ENCODE data around the gene CCDC30.
"Not testable (repeated sequence)": the region's sequence is repeated elsewhere in the genome, so short reads cannot be mapped to it uniquely, and the experiment has no call there.

CCDC30 gene

DNA sequence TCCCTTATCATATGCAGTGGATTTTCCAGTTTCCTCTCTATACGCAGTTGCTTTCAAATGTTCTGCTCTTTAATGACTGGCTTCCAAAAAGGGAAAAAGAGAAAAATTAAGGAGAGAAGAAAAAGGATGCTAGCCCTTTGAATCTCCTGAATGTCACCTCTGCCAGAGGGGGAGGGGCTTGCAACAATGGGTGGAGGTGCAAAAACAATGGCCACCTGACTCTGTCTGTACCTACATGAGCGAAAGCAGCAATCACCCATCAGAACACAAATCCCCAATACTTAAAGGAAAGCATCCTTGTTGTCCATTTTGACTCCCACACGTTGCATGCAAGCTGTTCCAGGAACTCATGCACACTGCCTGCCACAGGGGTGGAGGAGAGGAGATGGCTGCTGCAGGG, 61.2 kb downstream of the CCDC30 start:
- DNase-seq (ENCODE audit: low read depth in 2 of 2): no peak

DNA sequence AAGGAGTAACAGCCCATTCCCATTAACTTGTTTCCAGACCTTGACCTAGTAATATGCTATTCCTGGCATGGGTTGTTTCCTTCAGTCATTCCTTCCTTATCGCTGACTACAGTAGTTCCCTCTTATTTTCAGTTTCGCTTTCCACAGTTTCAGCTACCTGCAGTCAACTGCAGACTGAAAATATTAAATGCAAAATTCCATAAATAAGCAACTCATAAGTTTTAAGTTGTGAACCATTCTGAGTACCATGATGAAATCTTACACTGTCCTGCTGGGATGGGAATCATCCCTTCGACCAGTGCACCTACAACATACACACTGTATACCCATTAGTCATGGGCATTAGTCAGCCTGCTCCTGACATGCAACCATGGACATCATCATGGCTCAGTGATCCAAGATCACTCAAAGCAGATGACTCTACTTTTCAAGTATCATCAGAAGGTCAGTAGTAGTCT, 66.7 kb downstream of the CCDC30 start:
- no peak for DNase-seq (ENCODE audit: low read depth in 2 of 2)

DNA sequence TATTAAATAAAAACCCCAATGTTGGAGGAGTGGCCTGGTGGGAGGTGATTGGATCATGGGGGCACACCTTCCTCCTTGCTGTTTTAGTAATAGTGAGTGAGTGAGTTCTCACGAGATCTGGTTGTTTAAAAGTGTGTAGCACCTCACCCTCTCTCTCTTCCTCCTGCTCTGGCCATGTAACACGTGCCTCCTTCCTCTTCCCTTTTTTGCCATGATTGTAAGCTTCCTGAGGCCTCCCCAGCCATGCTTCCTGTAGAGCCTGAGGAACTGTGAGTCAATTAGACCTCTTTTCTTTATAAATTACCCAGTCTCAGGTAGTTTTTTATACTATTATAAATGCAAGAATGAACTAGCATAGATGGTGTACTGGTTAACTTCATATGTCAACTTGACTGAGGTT, 68.0 kb downstream of the CCDC30 start:
- no peak for DNase-seq (ENCODE audit: low read depth in 2 of 2)

DNA sequence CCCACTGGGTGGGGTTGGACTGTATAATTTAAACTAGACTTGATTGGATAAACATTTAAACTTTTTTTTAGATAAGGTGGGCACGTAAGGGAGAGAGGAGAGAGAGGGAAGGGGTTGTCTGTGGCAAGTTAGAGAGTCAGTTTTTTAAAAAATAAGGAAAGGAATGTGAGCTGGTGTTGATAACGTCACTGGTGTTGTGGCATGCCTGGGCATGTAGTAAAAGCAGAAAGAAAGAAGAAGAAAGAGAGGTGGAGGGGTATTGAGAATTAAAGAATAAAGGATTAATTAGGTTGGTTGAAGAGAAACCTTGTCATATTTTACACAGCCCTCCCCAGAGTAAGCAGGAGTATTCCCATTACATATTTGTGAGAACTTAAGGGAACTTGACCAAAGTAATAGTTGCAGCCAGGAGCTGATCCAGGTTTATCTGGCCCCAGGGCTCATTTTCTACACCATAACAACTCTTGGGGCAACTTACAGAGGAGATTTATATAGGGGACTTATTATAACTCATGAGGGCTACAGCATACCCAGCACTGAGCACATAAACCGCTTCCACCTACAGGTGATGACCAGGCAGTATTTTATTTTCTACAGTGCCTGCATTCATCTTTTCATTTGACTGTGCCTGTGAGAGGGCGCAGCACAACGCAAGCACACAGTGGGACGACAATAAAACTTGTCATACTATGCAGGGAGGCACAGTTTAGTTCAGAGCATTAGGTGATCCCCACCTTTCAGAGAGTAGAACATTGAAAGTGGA, 70.2 kb downstream of the CCDC30 start:
- no peak for DNase-seq (ENCODE audit: low read depth in 2 of 2)

DNA sequence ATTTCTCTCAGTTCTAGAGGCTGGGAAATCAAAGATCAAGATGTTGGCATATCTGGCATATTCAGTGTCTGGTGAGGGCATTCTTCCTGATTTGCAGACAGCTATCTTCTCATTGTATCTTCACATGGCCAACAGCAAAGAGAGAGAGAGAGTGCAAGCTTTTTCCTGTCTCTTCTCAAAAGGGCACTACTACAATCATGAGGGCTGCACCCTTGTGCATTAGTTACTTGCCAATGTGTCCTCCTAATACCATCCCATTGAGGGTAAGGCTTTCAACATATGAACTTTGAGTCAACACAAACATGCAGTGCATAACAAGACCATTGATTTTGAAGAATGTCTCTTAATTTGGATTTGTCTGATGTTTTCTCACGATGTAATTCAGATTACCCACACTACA, 78.0 kb downstream of the CCDC30 start:
- no peak for DNase-seq (ENCODE audit: low read depth in 2 of 2)

DNA sequence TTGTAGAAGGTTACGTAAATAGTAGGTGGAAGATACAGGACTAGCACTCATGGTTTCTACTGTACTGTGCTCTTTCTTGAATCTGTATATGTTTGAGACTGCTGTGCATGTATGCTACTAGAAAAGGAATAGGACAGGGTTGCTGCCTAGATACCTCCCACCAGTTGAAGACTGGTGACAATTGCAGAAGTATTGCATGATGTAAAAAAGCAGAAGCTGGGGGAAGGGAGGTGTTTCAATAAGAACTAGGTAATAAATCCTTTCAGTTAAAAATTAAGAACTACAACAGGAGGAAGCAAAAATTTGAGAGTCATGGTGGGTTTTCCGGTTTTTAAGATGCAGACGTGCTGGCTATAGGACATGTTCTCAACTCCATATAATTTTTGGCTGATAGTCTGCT, 88.1 kb downstream of the CCDC30 start:
- no peak for DNase-seq (ENCODE audit: low read depth in 2 of 2)

DNA sequence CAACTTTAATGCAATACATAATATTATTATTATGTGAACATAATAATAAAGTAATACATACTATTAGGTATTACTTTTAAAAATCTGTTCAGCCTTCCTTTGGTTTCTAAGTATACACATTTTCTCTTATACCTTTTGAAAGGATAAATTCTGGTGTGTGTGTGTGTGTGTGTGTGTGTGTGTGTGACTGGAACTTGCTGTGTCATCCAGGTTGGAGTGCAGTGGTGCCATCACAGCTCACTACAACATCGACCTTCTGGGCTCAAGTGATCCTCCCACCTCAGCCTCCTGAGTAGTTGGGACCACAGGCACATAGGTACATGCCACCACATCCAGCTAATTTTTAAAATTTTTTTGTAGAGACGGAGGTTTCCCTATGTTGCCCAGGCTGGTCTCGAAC, 88.5 kb downstream of the CCDC30 start:
- no peak for DNase-seq (ENCODE audit: low read depth in 2 of 2)

DNA sequence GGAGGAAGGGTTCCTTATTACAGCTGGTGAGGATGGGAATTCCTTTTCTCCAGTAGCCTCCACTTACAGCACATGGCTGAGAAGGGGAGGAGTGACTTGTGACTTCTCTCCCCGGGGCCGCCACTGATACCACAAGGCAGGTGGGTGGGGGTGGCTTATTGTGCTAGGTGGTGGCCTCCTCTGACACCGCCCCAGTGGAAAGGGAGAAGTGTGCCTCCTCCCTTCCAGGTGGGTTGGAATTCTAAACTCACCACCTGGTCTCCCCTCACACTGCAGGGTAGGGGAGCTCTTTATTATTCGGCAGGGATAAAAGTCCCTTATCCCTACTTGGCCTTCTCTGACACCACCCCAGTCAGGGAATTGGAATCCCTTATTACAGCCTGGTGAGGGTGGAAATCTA, 89.5 kb downstream of the CCDC30 start:
- DNase-seq (ENCODE audit: low read depth in 2 of 2): no peak

DNA sequence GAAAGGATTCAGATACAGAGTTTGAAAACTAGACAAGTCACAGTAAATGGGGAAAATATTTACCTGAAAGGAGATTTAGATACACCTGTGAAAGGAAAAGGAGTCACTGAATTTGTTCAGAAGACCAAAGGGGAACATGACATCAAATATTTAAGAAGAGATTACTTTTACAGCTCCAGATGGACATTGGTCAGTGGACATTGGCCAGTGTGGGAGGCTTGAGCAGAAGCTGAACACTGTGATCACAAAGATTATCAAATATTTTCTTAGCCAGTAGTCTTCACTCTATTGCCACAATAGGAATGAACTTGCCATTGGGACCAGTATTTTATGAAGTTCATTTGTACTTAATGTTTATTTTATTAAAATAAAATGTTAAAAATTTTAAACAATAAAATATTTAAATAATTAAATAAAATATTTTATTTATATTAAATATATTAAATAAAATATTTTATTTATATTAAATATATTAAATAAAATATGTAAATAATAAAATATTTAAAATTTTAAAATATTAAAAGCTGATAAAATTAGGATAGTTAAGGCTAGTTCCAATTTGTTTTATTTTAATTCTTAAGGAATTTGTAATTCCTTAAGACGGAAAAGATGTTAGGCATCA, 94.3 kb downstream of the CCDC30 start:
- no peak for DNase-seq (ENCODE audit: low read depth in 2 of 2)

DNA sequence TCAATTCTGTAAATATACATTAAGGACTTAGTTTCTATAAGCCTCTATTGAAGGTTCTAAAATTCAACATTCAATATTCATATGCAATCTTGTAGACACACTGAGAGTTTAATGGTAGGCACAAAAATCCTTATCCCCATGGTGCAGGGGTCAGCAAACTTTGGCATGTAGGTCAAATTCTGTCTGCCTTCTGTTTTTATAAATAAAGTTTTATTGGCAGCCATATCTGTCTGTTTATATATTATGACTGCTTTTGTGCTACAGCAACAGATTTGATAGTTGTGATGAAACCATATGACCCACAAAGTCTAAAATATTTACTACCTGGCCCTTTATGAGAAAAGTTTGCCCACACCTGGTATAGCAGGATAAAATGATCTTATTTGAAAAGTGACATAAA, 104.0 kb downstream of the CCDC30 start:
- no peak for DNase-seq (ENCODE audit: low read depth in 2 of 2)

DNA sequence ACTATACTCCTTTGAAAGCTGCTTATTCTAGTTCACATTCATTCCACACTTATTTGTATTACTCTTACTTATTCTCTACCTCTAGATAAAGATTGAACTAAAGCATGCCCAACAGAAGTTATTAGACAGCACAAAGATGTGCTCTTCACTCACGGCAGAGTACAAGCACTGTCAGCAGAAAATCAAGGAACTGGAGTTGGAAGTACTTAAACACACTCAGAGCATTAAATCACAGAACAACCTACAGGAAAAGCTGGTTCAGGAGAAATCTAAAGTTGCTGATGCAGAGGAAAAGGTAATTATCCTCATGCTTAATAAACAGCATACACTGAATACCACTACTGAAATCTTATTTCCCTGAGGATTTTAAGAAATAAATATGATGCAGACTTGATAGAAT, 113.8 kb downstream of the CCDC30 start:
- DNase-seq (ENCODE audit: low read depth in 2 of 2): no peak

DNA sequence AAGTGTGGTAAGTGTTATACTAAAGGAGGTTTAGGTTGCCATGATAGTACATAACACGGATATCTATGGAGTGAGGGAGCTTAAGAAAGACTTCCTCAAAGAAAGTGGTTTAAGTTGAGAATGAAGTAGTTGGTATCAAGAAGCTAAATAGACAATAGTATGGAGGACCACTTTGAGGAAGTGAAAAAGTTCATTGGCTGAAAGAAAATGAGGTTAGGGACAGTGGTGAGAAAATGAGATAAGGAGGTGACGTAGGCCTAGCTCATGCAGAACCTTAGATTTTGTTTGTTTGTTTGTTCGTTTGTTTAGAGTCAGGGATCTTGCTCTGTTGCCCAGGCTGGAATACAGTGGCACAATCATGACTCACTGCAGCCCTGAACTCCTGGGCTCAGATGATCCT, 122.9 kb downstream of the CCDC30 start:
- DNase-seq (ENCODE audit: low read depth in 2 of 2): no peak

DNA sequence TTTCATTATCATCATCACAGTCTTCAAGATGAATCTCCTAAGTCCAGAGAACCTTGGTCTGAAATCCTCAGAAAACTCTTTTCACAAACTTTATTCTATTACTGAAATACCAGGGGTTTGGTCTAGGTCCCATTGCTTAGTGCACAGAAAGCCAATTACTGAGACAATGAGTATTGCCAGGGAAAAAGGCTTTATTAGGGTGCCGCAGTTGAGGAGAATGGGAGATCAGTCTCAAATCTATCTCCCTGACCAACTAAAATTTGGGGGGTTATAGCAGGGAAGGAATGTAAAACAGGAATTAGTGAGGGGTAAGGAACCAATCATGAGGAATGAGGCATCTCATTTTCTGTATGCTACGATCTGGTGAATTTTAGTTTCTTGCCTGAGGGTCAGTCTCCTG, 124.7 kb downstream of the CCDC30 start:
- DNase-seq (ENCODE audit: low read depth in 2 of 2): no peak

DNA sequence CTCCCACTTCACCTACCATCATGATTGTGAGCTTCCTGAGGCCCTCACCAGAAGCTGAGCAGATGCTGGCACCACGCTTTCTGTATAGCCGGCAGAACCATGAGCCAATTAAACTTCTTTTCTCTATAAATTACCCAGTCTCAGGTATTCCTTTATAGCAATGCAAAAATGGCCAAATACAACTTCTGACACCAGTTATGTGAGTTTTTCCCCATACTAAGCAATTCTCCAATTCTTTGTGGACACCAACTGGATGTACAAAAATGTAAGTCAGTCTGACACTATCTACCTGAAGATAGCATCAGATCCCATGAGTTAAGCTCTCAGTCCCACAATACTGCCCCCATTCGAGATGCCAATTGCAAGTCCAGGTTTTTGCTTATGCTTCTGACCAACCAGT, 129.7 kb downstream of the CCDC30 start:
- DNase-seq (ENCODE audit: low read depth in 2 of 2): no peak

DNA sequence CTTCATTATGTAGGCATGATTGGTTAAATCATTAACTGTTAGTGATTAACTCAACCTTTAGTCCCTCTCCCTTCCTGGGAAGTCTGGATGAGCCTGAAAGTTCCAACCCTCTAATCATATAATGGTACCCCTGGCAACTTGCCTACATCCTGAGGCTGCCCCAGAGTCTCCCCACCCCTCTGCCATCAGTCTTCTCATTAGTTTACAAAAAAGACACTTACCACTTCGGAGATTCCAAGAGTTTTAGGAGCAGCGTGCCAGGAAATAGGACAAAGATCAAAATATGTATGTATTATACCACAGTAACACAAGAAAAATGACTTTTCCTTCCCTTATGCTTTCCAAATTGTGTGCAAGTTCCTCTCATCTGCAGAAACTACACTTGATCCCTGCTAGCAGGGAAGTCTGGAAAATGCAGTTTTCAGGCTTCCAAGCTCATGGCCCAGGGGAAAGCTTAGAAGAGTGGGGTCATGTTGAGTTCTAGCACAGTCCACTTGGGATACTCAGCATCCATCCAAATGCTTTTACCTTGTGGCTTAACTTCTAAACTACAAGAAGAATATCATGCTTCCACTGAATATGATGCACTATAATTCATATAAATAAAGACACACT, 130.5 kb downstream of the CCDC30 start:
- DNase-seq (ENCODE audit: low read depth in 2 of 2): no peak

DNA sequence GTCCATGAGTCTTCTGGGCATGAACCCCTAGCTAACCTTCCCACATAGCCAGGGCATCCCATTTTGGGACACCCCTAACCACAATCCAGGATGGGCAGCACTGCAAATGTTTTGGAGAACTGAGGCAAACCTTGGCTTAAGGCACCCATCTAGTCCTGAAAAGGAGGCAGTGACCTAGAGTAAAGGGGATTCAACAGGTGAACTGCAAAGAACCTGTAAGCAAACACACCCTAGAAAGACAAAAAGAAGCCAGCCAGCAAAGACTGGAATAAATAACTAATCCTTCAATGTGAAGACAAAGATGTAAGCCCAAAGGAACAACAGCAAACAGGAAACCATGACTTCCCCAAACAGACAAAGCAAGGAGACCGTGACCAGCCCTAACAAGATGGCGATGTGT, 138.4 kb downstream of the CCDC30 start:
- no peak for DNase-seq (ENCODE audit: low read depth in 2 of 2)

DNA sequence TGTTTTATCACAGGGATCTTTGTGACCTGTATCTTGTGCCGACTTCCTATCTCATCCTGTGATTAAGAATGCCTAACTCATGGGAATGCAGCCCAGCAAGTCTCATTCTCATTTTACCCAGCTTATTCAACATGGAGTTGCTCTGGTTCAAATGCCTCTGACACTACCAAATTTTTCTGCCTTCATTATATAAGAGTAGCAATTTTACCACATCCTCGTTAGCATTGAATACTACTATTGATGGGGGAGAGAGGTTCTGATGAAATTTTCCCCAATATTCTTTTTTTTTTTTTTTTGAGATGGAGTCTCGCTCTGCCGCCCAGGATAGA, 150.7 kb downstream of the CCDC30 start:
- no peak for DNase-seq (ENCODE audit: low read depth in 2 of 2)

DNA sequence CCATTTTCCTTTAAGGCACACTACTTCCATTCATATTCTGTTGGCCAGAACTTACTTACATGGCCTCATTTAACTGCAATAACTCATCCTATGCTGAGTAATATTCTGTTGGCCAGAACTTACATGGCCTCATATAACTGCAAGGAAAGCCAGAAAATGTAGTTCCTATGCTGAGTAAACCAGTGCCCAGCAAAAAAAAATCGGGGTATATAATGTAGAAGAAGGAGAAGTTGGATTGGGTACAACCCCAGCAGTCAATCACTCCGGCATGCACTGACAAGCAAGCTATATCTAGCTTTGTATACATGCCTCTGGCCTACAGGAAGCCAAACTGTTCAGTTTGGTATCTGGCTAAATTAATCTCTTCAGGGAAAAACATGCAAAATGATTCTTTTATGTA, 155.8 kb downstream of the CCDC30 start:
- no peak for DNase-seq (ENCODE audit: low read depth in 2 of 2)

DNA sequence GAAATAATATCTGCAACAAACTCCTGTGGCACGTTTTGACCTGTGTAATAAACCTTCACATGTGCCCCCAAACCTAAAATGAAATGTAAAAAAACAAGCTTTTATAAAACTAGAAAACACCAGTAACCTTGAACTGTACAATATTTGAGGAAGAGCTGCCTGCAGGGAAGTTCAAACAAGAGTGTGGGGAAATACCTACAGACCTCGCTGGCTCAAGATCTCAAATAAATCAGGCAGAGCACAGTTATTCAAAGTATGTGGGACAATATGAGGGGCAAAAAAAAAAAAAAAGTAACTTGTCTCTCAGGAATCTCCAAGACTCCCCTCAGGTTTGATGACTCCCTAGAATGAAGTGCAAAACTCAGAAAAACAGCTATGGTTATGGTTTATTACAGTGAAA, 157.2 kb downstream of the CCDC30 start:
- DNase-seq (ENCODE audit: low read depth in 2 of 2): no peak

DNA sequence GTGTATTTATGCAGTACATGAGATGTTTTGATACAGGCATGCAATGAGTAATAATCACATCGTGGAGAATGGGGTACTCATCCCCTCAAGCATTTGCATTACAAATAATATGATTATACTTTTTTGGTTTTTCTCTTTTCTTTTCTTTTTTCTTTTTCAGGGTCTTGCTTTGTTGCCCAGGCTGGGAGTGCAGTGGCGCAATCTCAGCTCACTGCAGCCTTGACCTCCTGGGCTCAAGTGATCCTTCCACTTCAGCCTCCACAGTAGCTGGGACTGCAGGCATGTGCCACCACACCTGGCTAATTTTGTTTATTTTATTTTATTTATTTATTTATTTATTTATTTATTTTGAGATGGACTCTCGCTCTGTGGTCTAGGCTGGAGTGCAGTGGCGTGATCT, 158.1 kb downstream of the CCDC30 start:
- DNase-seq (ENCODE audit: low read depth in 2 of 2): not testable (repeated sequence)

DNA sequence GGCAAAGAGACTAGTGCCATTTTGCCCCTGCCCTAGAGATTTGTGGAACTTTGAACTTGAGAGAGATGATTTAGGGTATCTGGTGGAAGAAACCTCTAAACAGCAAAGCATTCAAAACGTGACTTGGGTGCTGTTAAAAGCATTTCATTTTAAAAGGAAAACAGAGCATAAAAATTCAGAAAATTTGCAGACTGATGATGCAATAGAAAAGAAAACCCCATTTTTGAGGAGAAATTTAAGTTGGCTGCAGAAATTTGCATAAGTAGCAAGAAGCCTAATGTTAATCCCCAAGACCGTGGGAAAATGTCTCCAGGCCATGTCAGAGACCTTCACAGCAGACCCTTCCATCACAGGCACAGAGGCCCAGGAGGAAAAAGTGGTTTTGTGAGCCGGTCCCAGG, 164.1 kb downstream of the CCDC30 start:
- not testable (repeated sequence) for DNase-seq (ENCODE audit: low read depth in 2 of 2)

DNA sequence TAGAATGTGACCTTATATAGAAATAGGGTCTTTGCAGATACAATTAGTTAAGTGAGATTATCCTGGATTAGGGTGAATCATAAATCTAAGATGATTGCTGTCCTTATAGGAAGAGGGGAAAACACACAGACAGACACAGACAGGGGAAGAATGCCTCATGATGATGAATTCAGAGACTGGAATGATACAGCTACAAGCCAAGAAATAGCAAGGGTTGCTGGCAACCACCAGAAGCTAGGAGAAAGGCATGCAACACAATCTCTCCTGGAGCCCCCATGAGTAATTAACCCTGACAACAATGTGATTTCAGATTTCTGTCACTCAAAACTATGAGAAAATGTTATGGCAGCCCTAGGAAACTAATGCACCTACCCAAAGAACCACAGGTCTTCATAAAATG, 176.0 kb downstream of the CCDC30 start:
- DNase-seq (ENCODE audit: low read depth in 2 of 2): no peak

DNA sequence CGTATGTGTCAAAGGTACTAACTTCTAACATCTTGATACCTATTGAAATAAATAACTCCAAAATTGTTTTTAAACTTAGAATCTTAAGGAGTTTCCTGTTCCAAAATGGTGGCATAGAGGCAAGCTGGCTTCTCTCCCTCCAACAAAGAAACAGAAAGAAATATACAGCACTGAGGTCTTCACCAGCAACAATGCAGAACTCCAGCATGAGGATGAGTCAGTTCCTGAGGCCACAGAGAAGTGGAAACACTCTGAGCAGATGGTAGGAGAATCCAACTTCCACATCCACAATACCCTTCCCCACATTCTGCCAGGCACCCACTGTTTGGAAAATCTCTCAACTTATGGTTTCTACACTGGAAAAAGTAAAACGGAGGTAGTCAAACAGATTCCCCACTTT, 183.0 kb downstream of the CCDC30 start:
- no peak for DNase-seq (ENCODE audit: low read depth in 2 of 2)

Measured in stimulated activated CD4-positive, alpha-beta T cell treated with anti-CD3 and anti-CD28 coated beads, Interleukin-12 subunit alpha, Interleukin-12 subunit beta, amount 100 ng/mL, for 24 hours (primary cell).